Skin of body (tissue), 2 donors: ENCODE data around the gene SERINC1. TPM values are rescaled to one million over a fixed set of nuclear protein-coding genes. Genes with fewer than 3 reads are reported as not detected.
"Not testable (repeated sequence)": the region's sequence is repeated elsewhere in the genome, so short reads cannot be mapped to it uniquely, and the experiment has no call there.

Experiments
- DNase-seq: peaks from one replicate; lab custom pipeline; 2025; lab: John Stamatoyannopoulos, UW
- total RNA-seq: library from RNA; depleted of rRNA; stranded (reverse); fragments of >200 nt; gene quantifications from one replicate; pipeline ENCODE4 v1.2.3, GENCODE V29; 2014

Gene SERINC1
- 190 TPM for total RNA-seq

DNA sequence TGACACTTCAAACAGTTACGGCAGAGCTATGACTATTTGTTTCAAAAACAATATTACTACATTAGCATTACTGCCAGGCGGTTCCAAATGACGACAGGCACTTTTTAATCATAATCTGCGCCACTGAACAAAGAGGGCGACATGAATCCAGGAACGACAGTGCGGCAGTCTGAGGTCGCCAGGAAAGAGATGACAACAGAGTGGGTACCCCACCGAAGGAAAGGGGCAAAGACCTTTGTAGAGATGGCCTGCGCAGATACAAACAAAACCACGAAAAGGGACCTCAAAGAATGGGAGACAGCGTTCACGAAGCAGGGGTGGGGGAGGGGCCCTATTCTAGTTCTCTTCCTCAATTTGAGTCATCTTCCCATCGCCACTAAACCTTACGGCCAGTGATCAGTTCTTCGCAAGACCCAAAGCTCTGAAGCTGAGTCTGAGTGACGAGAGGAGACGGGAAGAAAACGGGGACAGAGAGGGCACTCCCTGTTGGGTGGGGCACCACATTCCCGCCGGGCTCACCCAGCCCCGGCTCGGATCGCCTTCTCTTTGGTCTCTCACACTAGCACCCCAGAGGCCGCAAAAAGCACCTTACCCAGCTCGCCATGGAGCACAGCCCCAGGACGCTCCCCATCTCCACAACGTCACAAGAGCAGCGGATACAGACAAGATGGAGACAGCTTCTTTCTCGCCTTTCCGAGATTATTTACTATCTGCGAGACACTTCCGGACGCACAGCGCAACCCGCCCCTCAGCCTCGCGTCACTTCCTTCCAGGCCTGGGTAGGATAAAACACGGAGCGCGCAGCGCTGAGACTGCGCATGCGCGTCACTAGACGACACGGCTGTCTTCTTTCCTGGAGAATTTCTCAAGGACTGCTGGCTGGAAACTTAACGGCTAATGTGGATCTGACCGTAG lies at the start of gene SERINC1:
Gene SERINC1, minus strand, starts transcription at position 701 of the 915 bp plus-strand sequence. Its CDS starts 70 bp downstream, at position 631.
- peak; percentile 96 for DNase-seq

GRCh38 chr6:122511193-122511924 lies 39.8 kb upstream of the SERINC1 start:
- no peak for DNase-seq

DNA sequence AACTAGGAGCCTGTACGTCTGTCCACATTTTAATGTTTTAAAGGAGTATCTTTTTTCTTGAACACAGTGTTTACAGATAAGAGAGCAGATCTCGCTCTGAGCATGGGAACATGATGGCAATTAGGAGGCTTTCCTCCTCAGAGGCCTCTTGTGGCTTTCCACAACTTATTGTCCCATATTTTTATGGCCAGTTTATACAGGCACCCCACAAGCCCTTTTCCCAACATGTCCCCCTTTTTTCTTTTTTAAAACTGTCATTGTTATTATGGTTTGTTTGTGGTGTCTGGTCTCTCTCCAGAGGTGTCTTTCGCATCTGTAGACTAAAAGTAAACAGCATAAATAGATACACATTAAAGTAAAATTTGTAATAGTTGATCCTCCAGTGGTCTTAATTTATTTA lies 33.6 kb upstream of the SERINC1 start:
- not testable (repeated sequence) for DNase-seq

DNA sequence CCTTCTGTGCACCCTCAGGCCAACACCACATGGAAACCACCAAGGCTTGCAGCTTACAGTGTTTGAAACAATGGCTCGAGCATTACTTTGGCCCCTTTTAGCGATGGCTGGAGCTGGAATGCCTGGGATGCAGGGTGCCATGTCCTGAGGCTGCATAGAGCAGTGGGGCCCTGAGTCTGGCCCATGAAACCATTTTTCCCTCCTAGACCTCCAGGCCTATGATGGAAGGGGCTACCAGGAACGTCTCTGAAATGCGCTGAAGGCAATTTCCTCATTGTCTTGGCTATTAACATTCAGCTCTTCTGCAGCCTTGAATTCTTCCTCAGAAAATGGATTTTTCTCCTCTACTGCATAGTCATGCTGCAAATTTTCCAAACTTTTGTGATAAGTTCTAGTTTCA lies 29.9 kb upstream of the SERINC1 start:
- DNase-seq, result no peak

- no peak for DNase-seq
These were observed 24.0 kb upstream of the SERINC1 start for GRCh38 chr6:122495612-122496011.

DNA sequence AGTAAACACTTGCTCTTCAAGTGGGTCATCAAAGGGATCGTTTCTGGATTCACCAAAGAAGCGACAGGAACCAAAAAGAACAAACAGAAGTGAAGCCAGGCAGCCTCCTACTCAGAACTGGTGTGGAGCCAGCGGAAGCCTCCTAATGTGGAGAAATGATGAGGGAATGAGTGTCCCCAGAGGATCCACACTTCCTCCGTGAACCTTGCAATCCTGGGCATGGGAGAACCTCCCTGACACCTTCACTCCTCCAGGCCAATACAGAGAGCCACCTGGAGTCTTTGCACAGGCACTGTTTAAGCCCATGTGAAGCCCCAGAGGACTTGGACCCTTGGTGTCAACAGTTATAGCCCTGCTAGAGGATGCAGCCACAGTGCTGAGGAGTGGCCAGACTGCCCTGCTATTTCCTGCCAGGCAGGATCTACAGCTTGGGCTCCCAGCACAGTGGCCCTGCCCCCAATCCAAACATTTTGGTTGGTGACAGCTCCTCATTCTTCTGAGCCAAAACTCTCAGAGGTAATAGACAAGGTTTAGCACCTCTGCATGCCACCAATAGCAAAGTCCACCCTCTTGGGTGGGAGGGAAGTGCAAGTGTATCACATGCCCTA lies 23.2 kb upstream of the SERINC1 start:
- DNase-seq, result no peak

- peak; percentile 43 for DNase-seq
These were observed 20.4 kb upstream of the SERINC1 start for GRCh38 chr6:122491919-122492555.

DNA sequence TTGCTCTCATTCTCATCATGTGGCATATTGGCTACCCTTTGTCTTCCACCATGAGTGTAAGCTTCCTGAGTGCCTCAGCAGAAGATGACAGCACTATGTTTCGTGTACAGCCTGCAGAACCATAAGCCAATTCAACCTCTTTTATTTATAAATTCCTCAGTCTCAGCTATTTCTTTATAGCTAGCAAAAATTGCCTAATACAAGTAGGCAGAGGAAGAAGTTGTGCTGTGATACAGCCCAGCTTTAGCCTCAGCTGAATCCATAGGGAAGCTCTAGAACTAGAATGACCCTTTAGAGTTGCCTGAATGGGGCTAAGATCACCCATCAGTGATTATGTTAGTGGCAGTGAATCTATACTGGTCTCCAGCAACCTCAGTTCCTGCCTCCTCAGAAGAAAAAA lies 19.0 kb upstream of the SERINC1 start:
- no peak for DNase-seq

- DNase-seq, result no peak
These were observed 13.2 kb upstream of the SERINC1 start for GRCh38 chr6:122484760-122485159.

DNA sequence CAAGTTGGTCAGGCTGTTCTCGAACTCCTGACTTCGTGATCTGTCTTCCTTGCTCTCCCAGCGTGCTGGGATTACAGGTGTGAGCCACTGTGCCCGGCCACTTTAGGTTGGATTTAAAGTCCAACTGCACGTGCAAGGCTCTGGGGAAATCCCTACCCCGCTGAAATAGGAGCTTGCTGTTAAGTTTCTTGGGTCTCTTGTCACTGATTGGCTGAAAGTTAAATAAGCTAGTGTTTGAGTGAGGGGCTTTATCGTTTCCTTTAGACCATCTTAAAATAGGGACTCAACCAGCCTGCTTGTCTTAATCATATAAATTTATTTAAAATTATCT lies 11.1 kb upstream of the SERINC1 start:
- DNase-seq, result no peak

DNA sequence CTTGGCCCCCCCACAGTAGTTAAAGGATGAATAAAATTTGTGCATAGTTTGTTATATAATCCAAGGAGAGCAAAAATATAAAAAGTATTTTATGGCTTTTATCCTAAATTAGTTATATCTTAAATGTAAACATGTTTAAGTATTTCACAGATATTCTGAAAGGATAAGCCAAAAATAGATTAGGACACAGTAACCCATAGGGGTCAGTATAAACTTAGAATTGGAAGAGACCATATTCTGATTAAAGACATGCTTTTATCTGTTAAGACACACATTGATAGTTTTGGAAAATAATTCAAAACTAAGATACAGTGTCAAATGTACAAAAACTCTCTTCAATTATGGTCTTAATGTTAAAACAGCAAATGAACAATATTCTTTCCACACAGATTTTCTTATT lies 4.5 kb upstream of the SERINC1 start:
- DNase-seq, result peak; percentile 12

- DNase-seq, result no peak
These were observed 374 bp upstream of the SERINC1 start for GRCh38 chr6:122472022-122472340.

GRCh38 chr6:122461885-122462284 lies 9.7 kb downstream of the SERINC1 start:
- no peak for DNase-seq

DNA sequence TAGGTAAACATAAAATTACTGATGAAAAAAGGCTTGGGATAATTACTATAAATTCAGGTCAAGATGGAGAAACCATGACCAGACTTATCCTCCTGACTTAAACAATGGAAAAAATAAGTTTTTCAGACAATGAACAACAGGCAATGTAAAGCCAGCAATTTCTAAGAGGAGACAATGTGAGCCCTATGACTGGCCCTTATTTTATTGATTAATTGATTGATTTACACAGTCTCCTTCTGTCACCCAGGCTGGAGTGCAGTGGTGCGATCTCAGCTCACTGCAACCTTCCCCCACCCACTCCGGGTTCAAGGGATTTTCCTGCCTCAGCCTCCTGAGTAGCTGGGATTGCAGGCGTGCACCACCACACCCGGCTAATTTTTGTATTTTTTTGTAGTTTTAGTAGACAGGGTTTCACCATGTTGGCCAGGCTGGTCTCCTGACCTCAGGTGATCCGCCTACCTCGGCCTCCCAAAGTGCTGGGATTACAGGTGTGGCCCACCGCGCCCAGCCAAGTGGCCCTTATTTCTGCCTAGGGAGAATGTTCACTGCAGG lies 11.7 kb downstream of the SERINC1 start:
- not testable (repeated sequence) for DNase-seq

DNA sequence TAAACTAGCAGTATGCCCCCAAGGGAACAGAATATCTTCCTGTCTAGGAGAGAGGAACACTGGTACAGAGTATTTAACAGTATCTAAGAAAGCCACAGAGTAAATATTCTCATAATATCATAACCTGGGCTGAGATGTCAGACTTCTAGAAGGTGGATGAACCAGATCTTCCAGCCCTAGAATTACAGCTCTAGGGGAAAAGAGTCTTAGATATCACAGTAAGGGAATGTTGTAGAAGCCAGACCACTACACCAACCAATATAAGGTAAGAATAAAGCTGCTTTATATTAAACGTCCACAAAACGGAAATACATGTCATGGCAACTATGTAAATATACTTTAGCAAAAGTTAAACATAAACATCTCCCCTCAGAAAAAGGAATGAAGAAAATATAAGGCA lies 12.4 kb downstream of the SERINC1 start:
- DNase-seq, result no peak

- no peak for DNase-seq
These were observed 13.5 kb downstream of the SERINC1 start for GRCh38 chr6:122458087-122458486.

GRCh38 chr6:122455116-122455515 lies 16.5 kb downstream of the SERINC1 start:
- not testable (repeated sequence) for DNase-seq

GRCh38 chr6:122454673-122455072 lies 16.9 kb downstream of the SERINC1 start:
- no peak for DNase-seq

DNA sequence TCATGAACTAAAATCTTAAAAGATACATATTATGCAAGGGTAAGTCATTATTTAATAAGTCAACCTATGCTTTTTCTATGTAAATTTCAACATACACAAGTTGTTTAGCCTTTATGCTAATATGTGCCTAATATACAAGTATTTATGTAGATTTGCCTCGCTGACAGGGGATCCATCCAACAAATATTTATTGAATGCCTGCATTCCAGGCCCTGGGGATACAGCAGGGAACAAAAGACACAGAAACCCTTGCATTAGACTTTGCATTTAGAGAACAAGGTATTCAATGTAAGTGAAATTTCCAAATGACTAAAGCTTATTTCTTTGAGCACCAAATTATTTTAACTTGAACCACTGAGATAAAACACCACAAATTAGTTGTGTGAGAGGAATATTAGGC lies 19.1 kb downstream of the SERINC1 start:
- no peak for DNase-seq

GRCh38 chr6:122449069-122449468 lies 22.5 kb downstream of the SERINC1 start:
- DNase-seq, result no peak

- DNase-seq, result no peak
These were observed 26.3 kb downstream of the SERINC1 start for GRCh38 chr6:122445274-122445673.

DNA sequence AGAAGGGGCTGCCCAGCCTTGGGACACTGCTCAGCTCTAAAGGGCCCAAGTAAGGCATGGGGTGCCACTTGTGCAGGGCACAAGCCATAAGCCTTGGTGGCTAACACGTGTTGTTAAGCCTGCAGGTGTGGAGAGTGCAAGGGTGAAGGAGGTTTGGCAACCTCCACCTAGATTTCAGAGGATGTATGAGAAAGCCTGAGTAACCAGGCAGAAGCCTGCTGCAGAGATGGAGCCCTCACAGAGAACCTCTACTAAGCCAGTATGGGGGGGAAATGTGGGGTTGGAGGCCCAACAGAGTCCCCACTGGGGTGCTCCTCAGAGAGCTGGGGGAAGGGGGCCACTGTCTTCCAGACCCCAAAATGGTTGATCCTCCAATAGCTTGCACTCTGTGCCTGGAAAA lies 32.6 kb downstream of the SERINC1 start:
- DNase-seq, result no peak
